Left lung (tissue), 10 donors: ENCODE measurements around the gene EHD3. TPM values are rescaled to one million over a fixed set of nuclear protein-coding genes. Genes with fewer than 3 reads are reported as not detected.

Experiments used
- ATAC-seq: fragments of 200-7000 bp; cut with Tn5 transposase; one replicate; pipeline ENCODE4 v1.9.1; 2020; ENCODE audit warnings: moderate library complexity
- DNase-seq, 4 donors: peaks; one replicate each; pipeline ENCODE4 v3.0.0-alpha.2; 2013 to 2020
- H3K27ac ChIP-seq, 2 donors: fragments of 200-600 bp; sonication (generic) in 1 of 2; one replicate each; pipeline versions ENCODE4 v1.5.0 to v1.8.0; 2020 to 2021
- H3K27me3 ChIP-seq, 2 donors: fragments of 200-600 bp; sonication (generic) in 1 of 2; one replicate each; pipeline versions ENCODE4 v1.5.0 to v1.8.0; 2020 to 2021
- H3K36me3 ChIP-seq, 2 donors: fragments of 200-600 bp; sonication (generic) in 1 of 2; one replicate each; pipeline versions ENCODE4 v1.5.0 to v1.8.0; 2020 to 2021
- H3K4me1 ChIP-seq, 2 donors: fragments of 200-600 bp; one replicate each; pipeline ENCODE4 v1.8.0; 2021
- H3K4me3 ChIP-seq, 2 donors: fragments of 200-600 bp; sonication (generic) in 1 of 2; one replicate each; pipeline versions ENCODE4 v1.5.0 to v1.8.0; 2020 to 2021; ENCODE audit warnings: mild to moderate bottlenecking in 1 of 2
- H3K9me3 ChIP-seq, 2 donors: fragments of 200-600 bp; sonication (generic) in 1 of 2; one replicate each; pipeline versions ENCODE4 v1.5.0 to v1.8.0; 2020 to 2021
- CTCF ChIP-seq, 2 donors: fragments of 200-600 bp; sonication (generic) in 1 of 2; IDR thresholded peaks; one replicate each; pipeline versions ENCODE4 v1.5.0 to v1.8.0; 2021; ENCODE audit warnings: antibody characterized with exemption in 2 of 2
- intact Hi-C, 2 donors: fragments of 100-400 bp; cut with DNase I; formaldehyde crosslinking; loops; one replicate each; pipeline versions ENCODE4 v1.11.2 to v1.14.2; 2022
- polyA plus RNA-seq, 6 donors: library from polyadenylated mRNA; unstranded; fragments of 120-200 nt; gene quantifications; one replicate each; pipeline ENCODE4 v1.2.1, GENCODE V29; 2013; ENCODE audit not compliant: insufficient read length in 6 of 6
- total RNA-seq, 2 donors: library from RNA; stranded (reverse); fragmentation: NEBNext Ultra II Directional; extraction: Animal tissue kit (Norgen Biotek cat#: 25700); gene quantifications; one replicate each; pipeline ENCODE4 v1.2.1, GENCODE V29; 2021
- donor health status: DM: no; HTN: yes; CAD: no.
- donor health status: DM: no; HTN: no; CAD: no.

EHD3 gene
- total and polyA plus RNA-seq, 8 donors, result 6.8 to 12.1 (median 8.9) TPM

- H3K27ac ChIP-seq, result no peak overlapping the region
- H3K4me1 ChIP-seq, result no peaks in the 10 kb centered on the region
- no peaks in the 10 kb centered on the region for H3K27me3 ChIP-seq
- H3K36me3 ChIP-seq, result no peaks in the 10 kb centered on the region
- intact Hi-C loops, result no loop called here
- no peak for DNase-seq
- H3K9me3 ChIP-seq, result no peaks in the 10 kb centered on the region
- no peak overlapping the region for H3K4me3 ChIP-seq
- TF ChIP-seq CTCF (IDR thresholded peaks at IDR 0.05), result no peak
- ATAC-seq, result no peak
Measured at GRCh38 chr2:31190188-31190587, 43.8 kb upstream of the EHD3 start.

GRCh38 chr2:31191931-31192330, 42.0 kb upstream of the EHD3 start:
- no peaks in the 10 kb centered on the region for H3K4me1 ChIP-seq
- intact Hi-C loops, result no loop called here
- H3K27ac ChIP-seq, result no peak overlapping the region
- H3K4me3 ChIP-seq, result no peak overlapping the region
- TF ChIP-seq CTCF (IDR thresholded peaks at IDR 0.05), result no peak
- ATAC-seq (no peak), DNase-seq (no peak)
- H3K9me3 ChIP-seq, result no peaks in the 10 kb centered on the region
- H3K36me3 ChIP-seq, result no peaks in the 10 kb centered on the region
- no peaks in the 10 kb centered on the region for H3K27me3 ChIP-seq

GRCh38 chr2:31192396-31192795, 41.6 kb upstream of the EHD3 start:
- H3K4me3 ChIP-seq, result no peak overlapping the region
- no peaks in the 10 kb centered on the region for H3K27me3 ChIP-seq
- no peaks in the 10 kb centered on the region for H3K4me1 ChIP-seq
- H3K9me3 ChIP-seq, result no peaks in the 10 kb centered on the region
- no peaks in the 10 kb centered on the region for H3K36me3 ChIP-seq
- DNase-seq (no peak), ATAC-seq (no peak)
- no peak for TF ChIP-seq CTCF (IDR thresholded peaks at IDR 0.05)
- H3K27ac ChIP-seq, result no peak overlapping the region
- intact Hi-C loops, result no loop called here

- DNase-seq (no peak), ATAC-seq (no peak)
- intact Hi-C loops, result no loop called here
- Histone ChIP-seq H3K4me3 (no peak overlapping the region), H3K4me1 (no peaks in the 10 kb centered on the region), H3K27me3 (no peaks in the 10 kb centered on the region), H3K9me3 (no peaks in the 10 kb centered on the region), H3K27ac (no peak overlapping the region), H3K36me3 (no peaks in the 10 kb centered on the region)
- no peak for TF ChIP-seq CTCF (IDR thresholded peaks at IDR 0.05)
Measured at GRCh38 chr2:31192851-31193392, 41.0 kb upstream of the EHD3 start.

- no peaks in the 10 kb centered on the region for H3K4me1 ChIP-seq
- H3K27me3 ChIP-seq, result no peaks in the 10 kb centered on the region
- intact Hi-C loops, result no loop called here
- ATAC-seq (no peak), DNase-seq (no peak)
- no peak for TF ChIP-seq CTCF (IDR thresholded peaks at IDR 0.05)
- H3K36me3 ChIP-seq, result no peaks in the 10 kb centered on the region
- no peak overlapping the region for H3K27ac ChIP-seq
- H3K9me3 ChIP-seq, result no peaks in the 10 kb centered on the region
- no peak overlapping the region for H3K4me3 ChIP-seq
Measured at GRCh38 chr2:31193806-31194205, 40.1 kb upstream of the EHD3 start.
